Heart left ventricle (tissue), 16 donors: Measurements from ENCODE around the gene ATP4A. TPM values are rescaled to one million over a fixed set of nuclear protein-coding genes. Genes with fewer than 3 reads are reported as not detected.

ENCODE experiments used
- ATAC-seq, 4 donors: fragments of 200-7000 bp; cut with Tn5 transposase; one replicate each; pipeline ENCODE4 v1.9.1; 2020 to 2022; ENCODE audit warnings: moderate library complexity in 4 of 4, mild to moderate bottlenecking in 3 of 4, moderate number of reproducible peaks in 1 of 4
- DNase-seq, 5 donors: peaks; one replicate each; pipeline ENCODE4 v3.0.0-alpha.2; 2020
- H3K27ac ChIP-seq, 12 donors: fragments of 200-600 bp; sonication (generic) in 4 of 12; one replicate each; pipeline versions ENCODE4 v1.5.0 to v1.8.0; 2016 to 2022; ENCODE audit warnings: mild to moderate bottlenecking in 2 of 12
- H3K27me3 ChIP-seq, 9 donors: fragments of 200-600 bp; sonication (generic) in 2 of 9; one replicate each; pipeline versions ENCODE4 v1.5.1 to v1.8.0; 2016 to 2022; ENCODE audit warnings: mild to moderate bottlenecking in 3 of 9
- H3K36me3 ChIP-seq, 9 donors: fragments of 200-600 bp; sonication (generic) in 2 of 9; one replicate each; pipeline versions ENCODE4 v1.5.0 to v1.8.0; 2018 to 2022; ENCODE audit warnings: mild to moderate bottlenecking in 2 of 9
- H3K4me1 ChIP-seq, 12 donors: fragments of 200-600 bp; sonication (generic) in 4 of 12; one replicate each; pipeline versions ENCODE4 v1.5.0 to v1.8.0; 2016 to 2022; ENCODE audit warnings: mild to moderate bottlenecking in 3 of 12
- H3K4me3 ChIP-seq, 12 donors: fragments of 200-600 bp; sonication (generic) in 4 of 12; one replicate each; pipeline versions ENCODE4 v1.5.0 to v1.8.0; 2017 to 2022; ENCODE audit warnings: mild to moderate bottlenecking in 9 of 12, moderate library complexity in 4 of 12
- H3K9me3 ChIP-seq, 12 donors: fragments of 200-600 bp; sonication (generic) in 4 of 12; one replicate each; pipeline versions ENCODE4 v1.5.0 to v1.8.0; 2016 to 2022; ENCODE audit warnings: mild to moderate bottlenecking in 1 of 12
- POLR2A ChIP-seq, 2 donors: fragments of 450-650 bp; IDR thresholded peaks; one replicate each; pipeline ENCODE4 v1.6.1; 2017; ENCODE audit warnings: antibody characterized with exemption in 2 of 2, mild to moderate bottlenecking in 2 of 2, moderate library complexity in 2 of 2
- WGBS, 4 donors: extraction: QIAGEN DNeasy Blood & Tissue Kit in 2 of 4; methylation state at CpG; one replicate each; pipeline versions ENCODE4 v1.1.5 to v1.1.7; 2013 to 2018; 5-methylcytosine and 5-hydroxymethylcytosine counted together
- intact Hi-C, 10 donors: fragments of 100-400 bp; cut with DNase I; formaldehyde crosslinking; loops; one replicate each; pipeline versions ENCODE4 v1.11.1 to v1.14.2; 2022
- long read RNA-seq, 3 donors: library from polyadenylated mRNA; unstranded; transcript quantifications; one replicate each; pipeline ENCODE4 v2.0.0, GENCODE V29; 2020 to 2021
- polyA plus RNA-seq, 2 donors: library from polyadenylated mRNA; stranded (reverse); fragments of 200-250 nt; gene quantifications; one replicate each; pipeline ENCODE4 v1.2.3, GENCODE V29; 2013
- total RNA-seq, 9 donors: library from RNA; depleted of rRNA in 2 of 9; stranded (reverse); fragments of >200 nt in 2 of 9; fragmentation: NEBNext Ultra II Directional in 3 of 9; extraction: Animal tissue kit (Norgen Biotek cat#: 25700) in 3 of 9; gene quantifications; one replicate each; pipeline versions ENCODE4 v1.1.0 to v1.2.4, GENCODE V29; 2016 to 2023
- TF ChIP-seq, protein P1 (sequence below), 12 donors: fragments of 200-600 bp; sonication (generic) in 4 of 12; IDR thresholded peaks; one replicate each; pipeline versions ENCODE4 v1.5.0 to v1.8.0; 2018 to 2022; ENCODE audit warnings: antibody characterized with exemption in 12 of 12, mild to moderate bottlenecking in 5 of 12
- donor health status: ischemic (EF 13 %, LVEDD 7.1; RV severe dilation, severe dysfunction).
- donor health status: healthy with polysubstance abuse.
- donor health status: DM: no; HTN: yes; CAD: no.
- donor health status: DM: no; HTN: no; CAD: no.
- donor health status: ischemic (EF 25% LVEDD 6.9; RV normal size, moderate dysfunction).
- donor health status: ischemic (EF 25% LVEDD 5.7; RV mildly dilated, moderate dysfunction).
- donor health status: healthy.
- donor health status: DM: yes; HTN: yes; CAD: no.
- donor health status: ischemic (EF 35%, LVEDD 5.7; RV mildly dilated, moderate dysfunction).
- donor health status: nonischemic (EF 11% LVEDD 7.7; RV severe dilation, severe dysfunction).
- donor health status: DM: yes; HTN: yes; CAD: no.
- donor health status: PGD.
- donor health status: ischemic (EF 29% LVEDD 5.4; RV normal size, mild dysfunction).
- donor health status: nonischemic (EF 23%, LVEDD 6.1; RV moderate dilation, normal function).

ATP4A gene
- total RNA-seq = not detected
- not detected for polyA plus RNA-seq
- long read RNA-seq, donor 1 = 0 reads
- long read RNA-seq, donor 2 = 0 reads
- long read RNA-seq, donor 3 = 0 reads

DNA sequence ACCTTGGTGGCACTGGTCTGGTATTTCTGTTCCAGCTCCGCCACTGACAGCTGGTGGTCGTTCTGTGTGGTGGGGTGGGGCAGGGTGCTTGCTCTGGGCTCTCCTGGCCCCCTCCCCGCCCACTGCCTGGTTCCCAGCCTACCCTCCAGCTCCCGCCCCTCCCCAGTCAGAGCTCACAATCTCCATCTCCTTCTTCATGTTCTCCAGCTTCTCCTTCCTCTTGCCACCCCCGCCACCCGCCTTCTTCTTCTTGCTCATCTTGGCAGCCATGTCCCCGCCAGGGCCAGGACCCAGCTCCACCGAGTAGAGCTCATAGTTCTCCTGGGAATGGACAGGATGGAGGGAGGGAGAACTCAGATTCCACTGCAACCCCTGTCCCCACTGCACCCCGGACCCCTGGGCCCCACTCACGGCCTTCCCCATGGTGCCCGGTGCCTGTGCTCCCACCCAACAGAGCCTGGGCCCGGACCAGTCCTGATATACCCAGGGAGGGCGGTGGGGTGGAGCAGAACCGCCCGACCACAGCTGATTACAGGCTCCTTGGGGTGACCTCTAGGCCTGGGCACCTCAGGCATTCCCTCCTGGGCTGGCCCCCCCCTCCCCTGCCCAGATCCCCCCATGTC, at the start of gene ATP4A:
Gene ATP4A (minus strand): TSS at position 452 of the 623 bp plus-strand sequence. CDS start 29 bp downstream, at position 423.
- Histone ChIP-seq H3K4me1 (peaks cover 0 to 3% (median 1%) of the 10 kb centered on the region in 12 donors), H3K27me3 (peaks cover 6 to 59% (median 20%) of the 10 kb centered on the region in 9 donors), H3K4me3 (no peak within 1 kb of the TSS), H3K27ac (no peak within 1 kb of the TSS), H3K9me3 (no peaks in the 10 kb centered on the region), H3K36me3 (no peaks in the 10 kb centered on the region)
- no peak for TF ChIP-seq POLR2A (IDR thresholded peaks at IDR 0.05)
- DNase-seq (no peak), ATAC-seq (no peak)
- 63 to 68% (median 64%) methylated on average over 10 to 15 of the region's 15 CpGs for WGBS, 4 donors
- intact Hi-C loops = no loop called here

DNA sequence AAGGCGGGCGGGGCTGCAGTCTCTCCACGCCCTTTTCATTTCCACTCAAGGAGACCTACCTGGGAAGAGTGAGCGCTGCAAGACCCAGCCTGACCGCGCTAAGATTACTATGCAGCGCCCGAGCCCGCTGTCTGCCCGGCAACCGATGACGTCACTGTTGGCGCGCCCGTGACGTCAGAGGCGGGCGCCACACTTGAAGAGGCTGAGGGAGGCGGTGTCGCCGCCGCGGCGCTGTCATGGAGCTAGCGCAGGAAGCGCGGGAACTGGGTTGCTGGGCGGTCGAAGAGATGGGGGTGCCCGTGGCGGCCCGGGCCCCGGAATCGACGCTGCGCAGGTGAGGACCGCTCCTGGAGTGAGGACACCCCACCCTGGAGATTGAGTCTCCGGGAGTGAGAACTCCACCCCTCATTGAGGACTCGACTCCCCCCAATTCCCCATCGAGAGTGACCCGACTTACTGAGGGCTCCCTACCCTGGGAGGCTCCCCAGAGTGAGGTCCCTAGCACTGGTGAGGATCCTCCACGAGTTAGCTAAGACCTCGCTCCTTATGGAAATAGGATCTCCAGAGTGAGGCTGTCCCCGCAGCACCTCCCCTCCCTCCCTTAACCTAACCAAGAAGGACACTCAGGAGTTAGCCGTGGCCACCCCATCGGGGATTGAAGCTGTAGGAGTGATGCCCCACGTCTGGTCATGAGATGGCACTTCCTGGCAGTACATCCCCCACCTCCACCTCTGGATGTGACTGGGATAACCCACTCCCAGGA, 49.3 kb upstream of the ATP4A start, which contains the start of gene HAUS5:
Gene HAUS5 (plus strand): TSS at position 177 of the 763 bp plus-strand sequence. CDS start 60 bp downstream, at position 237.
- ATAC-seq (peak; percentile 95 to 99 (median 98)), DNase-seq (peak; percentile 90 to 96 (median 93))
- H3K9me3 ChIP-seq = peaks cover 0 to 11% (median 0%) of the 10 kb centered on the region in 12 donors
- TF ChIP-seq, protein P1, sequence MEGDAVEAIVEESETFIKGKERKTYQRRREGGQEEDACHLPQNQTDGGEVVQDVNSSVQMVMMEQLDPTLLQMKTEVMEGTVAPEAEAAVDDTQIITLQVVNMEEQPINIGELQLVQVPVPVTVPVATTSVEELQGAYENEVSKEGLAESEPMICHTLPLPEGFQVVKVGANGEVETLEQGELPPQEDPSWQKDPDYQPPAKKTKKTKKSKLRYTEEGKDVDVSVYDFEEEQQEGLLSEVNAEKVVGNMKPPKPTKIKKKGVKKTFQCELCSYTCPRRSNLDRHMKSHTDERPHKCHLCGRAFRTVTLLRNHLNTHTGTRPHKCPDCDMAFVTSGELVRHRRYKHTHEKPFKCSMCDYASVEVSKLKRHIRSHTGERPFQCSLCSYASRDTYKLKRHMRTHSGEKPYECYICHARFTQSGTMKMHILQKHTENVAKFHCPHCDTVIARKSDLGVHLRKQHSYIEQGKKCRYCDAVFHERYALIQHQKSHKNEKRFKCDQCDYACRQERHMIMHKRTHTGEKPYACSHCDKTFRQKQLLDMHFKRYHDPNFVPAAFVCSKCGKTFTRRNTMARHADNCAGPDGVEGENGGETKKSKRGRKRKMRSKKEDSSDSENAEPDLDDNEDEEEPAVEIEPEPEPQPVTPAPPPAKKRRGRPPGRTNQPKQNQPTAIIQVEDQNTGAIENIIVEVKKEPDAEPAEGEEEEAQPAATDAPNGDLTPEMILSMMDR (IDR thresholded peaks at IDR 0.05) = peak in 3 of 12 donors; percentile 8 to 14 (median 13)
- peak in 1 of 2 donors; percentile 41 for TF ChIP-seq POLR2A (IDR thresholded peaks at IDR 0.05)
- H3K4me3 ChIP-seq = peak within 1 kb of the TSS; percentile 43 to 93 (median 74)
- WGBS, 4 donors = 0 to 1% (median 1%) methylated on average over 23 to 47 of the region's 47 CpGs
- H3K36me3 ChIP-seq = peaks cover 0 to 20% (median 0%) of the 10 kb centered on the region in 9 donors
- no peaks in the 10 kb centered on the region for H3K27me3 ChIP-seq
- peak within 1 kb of the TSS; percentile 6 to 79 (median 50) for H3K27ac ChIP-seq
- intact Hi-C loops = loop anchor here in 5 of 10 donors (1.0 to 10.0 kb wide), 3 partner anchors 16 to 68 kb away; partner anchors contain the start of gene TMEM147 (in 3 of the 5)
- H3K4me1 ChIP-seq = peaks cover 0 to 22% (median 10%) of the 10 kb centered on the region in 12 donors

DNA sequence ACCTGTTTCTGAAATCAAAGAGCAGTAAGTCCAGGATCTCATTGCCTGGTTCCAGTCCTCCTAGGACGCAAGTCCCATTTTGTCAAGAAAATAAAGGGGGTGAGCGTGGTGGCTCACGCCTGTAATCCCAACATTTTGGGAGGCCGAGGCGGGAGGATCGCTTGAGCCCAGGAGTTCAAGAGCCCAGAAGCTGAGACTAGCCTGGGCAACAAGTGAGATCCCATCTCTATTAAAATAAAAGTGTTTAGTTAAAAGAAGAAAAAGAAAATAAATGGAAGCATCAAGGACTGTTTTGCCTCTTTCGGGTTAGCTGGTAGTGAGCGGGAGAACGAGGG, 48.7 kb upstream of the ATP4A start:
- H3K27ac ChIP-seq = peak overlapping the region in 6 of 12 donors; percentile 50 to 79 (median 71)
- no peak for TF ChIP-seq POLR2A (IDR thresholded peaks at IDR 0.05)
- TF ChIP-seq, protein P1 (IDR thresholded peaks at IDR 0.05) = no peak
- WGBS, 4 donors = 32 to 46% (median 38%) methylated on average over 9 of the region's 9 CpGs
- intact Hi-C loops = loop anchor here in 5 of 10 donors (1.0 to 10.0 kb wide), 3 partner anchors 16 to 67 kb away; partner anchors contain the start of gene TMEM147 (in 3 of the 5)
- peaks cover 0 to 22% (median 10%) of the 10 kb centered on the region in 12 donors for H3K4me1 ChIP-seq
- H3K4me3 ChIP-seq = peak overlapping the region; percentile 43 to 93 (median 74)
- peaks cover 0 to 17% (median 2%) of the 10 kb centered on the region in 12 donors for H3K9me3 ChIP-seq
- peaks cover 0 to 20% (median 0%) of the 10 kb centered on the region in 9 donors for H3K36me3 ChIP-seq
- no peak for ATAC-seq
- no peak for DNase-seq
- no peaks in the 10 kb centered on the region for H3K27me3 ChIP-seq

DNA sequence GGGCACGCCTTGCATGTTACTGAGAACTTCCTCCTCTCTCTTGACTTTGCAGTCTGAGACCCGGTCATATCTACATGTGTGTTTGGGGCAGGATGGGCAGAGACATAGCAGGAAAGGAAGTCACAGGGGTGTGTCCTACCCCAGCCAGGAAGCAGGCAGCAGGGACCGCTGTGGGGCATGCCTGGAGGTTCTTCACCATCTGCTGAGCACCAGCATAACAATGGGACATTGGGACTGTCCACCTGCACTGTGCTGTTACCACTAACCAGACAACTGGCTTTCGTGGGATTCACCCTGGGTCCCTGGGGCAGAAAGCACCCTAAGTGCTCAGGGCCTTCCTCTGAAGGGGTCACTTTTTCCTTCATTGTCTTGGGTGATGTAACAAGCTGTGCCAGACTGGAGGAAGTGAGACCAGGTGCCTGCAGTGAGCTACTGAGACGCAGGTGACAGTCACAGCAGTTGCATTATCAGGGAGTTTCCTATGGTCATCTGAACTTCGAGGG, 46.4 kb upstream of the ATP4A start:
- TF ChIP-seq, protein P1 (IDR thresholded peaks at IDR 0.05) = no peak
- no peak for TF ChIP-seq POLR2A (IDR thresholded peaks at IDR 0.05)
- Histone ChIP-seq H3K27me3 (no peaks in the 10 kb centered on the region), H3K4me3 (no peak overlapping the region), H3K36me3 (peaks cover 0 to 1% (median 0%) of the 10 kb centered on the region in 9 donors), H3K27ac (no peak overlapping the region), H3K9me3 (peaks cover 0 to 22% (median 2%) of the 10 kb centered on the region in 12 donors), H3K4me1 (peaks cover 0 to 22% (median 10%) of the 10 kb centered on the region in 12 donors)
- intact Hi-C loops = loop anchor here in 3 of 10 donors (5.0 to 10.0 kb wide), 2 partner anchors 63 to 65 kb away; partner anchors contain the start of gene TMEM147 (in 3 of the 3)
- no peak for ATAC-seq
- 62 to 74% (median 66%) methylated on average over 3 to 6 of the region's 6 CpGs for WGBS, 4 donors
- DNase-seq = no peak
